Measurements from ENCODE around the gene SERP2. TPM values are rescaled to one million over a fixed set of nuclear protein-coding genes. Genes with fewer than 3 reads are reported as not detected.

Gene SERP2
- total and polyA plus RNA-seq, 2 donors (not counting 3 experiments of a cell fraction or from before 2014, with no cell fraction given) = 0.30 TPM; not detected in 1

DNA sequence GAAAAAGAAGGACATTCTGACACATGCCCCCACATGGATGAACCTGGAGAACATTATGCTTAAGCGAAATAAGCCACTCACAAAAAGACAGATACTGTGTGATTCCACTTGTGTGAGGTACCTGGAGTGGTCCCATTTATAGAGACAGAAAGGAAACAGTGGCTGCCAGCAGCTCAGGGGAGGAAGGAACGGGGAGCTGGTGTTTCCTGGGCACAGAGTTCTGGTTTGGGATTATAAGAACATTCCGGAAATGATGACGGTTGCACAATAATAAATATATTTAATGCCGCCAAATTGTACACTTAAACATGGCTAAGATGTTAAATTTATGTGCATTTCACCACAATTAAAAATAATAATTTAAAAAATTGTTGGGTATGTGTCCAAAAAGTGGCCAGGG, 33.0 kb downstream of the SERP2 start:
- TF ChIP-seq, protein P1, sequence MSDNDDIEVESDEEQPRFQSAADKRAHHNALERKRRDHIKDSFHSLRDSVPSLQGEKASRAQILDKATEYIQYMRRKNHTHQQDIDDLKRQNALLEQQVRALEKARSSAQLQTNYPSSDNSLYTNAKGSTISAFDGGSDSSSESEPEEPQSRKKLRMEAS (IDR thresholded peaks at IDR 0.05; ENCODE audit: insufficient read depth, insufficient read length) = no peak
- TF ChIP-seq GATA2 (IDR thresholded peaks at IDR 0.05; ENCODE audit: insufficient read depth, insufficient read length, low read depth, low read length) = no peak
- no peak for TF ChIP-seq MYC (IDR thresholded peaks at IDR 0.05; ENCODE audit: low read depth, low read length)
- TF ChIP-seq EZH2 (IDR thresholded peaks at IDR 0.05; ENCODE audit: borderline replicate concordance, low read depth, low read length, severe bottlenecking) = no peak
- TF ChIP-seq, protein P2, sequence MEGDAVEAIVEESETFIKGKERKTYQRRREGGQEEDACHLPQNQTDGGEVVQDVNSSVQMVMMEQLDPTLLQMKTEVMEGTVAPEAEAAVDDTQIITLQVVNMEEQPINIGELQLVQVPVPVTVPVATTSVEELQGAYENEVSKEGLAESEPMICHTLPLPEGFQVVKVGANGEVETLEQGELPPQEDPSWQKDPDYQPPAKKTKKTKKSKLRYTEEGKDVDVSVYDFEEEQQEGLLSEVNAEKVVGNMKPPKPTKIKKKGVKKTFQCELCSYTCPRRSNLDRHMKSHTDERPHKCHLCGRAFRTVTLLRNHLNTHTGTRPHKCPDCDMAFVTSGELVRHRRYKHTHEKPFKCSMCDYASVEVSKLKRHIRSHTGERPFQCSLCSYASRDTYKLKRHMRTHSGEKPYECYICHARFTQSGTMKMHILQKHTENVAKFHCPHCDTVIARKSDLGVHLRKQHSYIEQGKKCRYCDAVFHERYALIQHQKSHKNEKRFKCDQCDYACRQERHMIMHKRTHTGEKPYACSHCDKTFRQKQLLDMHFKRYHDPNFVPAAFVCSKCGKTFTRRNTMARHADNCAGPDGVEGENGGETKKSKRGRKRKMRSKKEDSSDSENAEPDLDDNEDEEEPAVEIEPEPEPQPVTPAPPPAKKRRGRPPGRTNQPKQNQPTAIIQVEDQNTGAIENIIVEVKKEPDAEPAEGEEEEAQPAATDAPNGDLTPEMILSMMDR (IDR thresholded peaks at IDR 0.05; ENCODE audit: extremely low read depth in 1 of 2, insufficient read depth in 1 of 2, low read depth in 1 of 2, low read length in 2 of 2) = no peak
- TF ChIP-seq POLR2A (IDR thresholded peaks at IDR 0.05; ENCODE audit: low read depth, low read length) = no peak

More for the DNA sequence above, 33.0 kb downstream of the SERP2 start:
- H3K36me3 ChIP-seq (ENCODE audit: control insufficient read depth in 2 of 2, extremely low read depth in 1 of 2, insufficient read depth in 2 of 2, low read length in 2 of 2) = no peaks in the 10 kb centered on the region
- no peaks in the 10 kb centered on the region for H3K9me3 ChIP-seq (replicated peaks; ENCODE audit: control insufficient read depth, insufficient read depth, low read length)
- no peak overlapping the region for H3K9ac ChIP-seq (replicated peaks; ENCODE audit: extremely low read depth, insufficient read depth, low read length)
- no peaks in the 10 kb centered on the region for H3K79me2 ChIP-seq (ENCODE audit: control insufficient read depth, insufficient read depth, low read length)
- FAIRE-seq (no peak), DNase-seq (ENCODE audit: low read depth, low spot score) (peak; percentile 21)
- H2AFZ ChIP-seq (ENCODE audit: low read depth, low read length) = no peak overlapping the region
- peaks cover 4% of the 10 kb centered on the region for H3K4me1 ChIP-seq (ENCODE audit: control insufficient read depth, extremely low read depth, insufficient read depth, low read length)
- H4K20me1 ChIP-seq (replicated peaks; ENCODE audit: control insufficient read depth, extremely low read depth, insufficient read depth, low read length) = no peaks in the 10 kb centered on the region
- no peak overlapping the region for H3K27ac ChIP-seq (ENCODE audit: insufficient read depth, low read depth, low read length)
- H3K27me3 ChIP-seq (ENCODE audit: control insufficient read depth in 2 of 2, insufficient read depth in 2 of 2, low read length in 2 of 2) = peaks cover 0 to 2% of the 10 kb centered on the region in 2 experiments
- BruUV-seq (replicated peaks) = no TSS peak
- ChIA-PET CTCF (interaction anchor here (0.9 to 1.3 kb wide), 2 partner anchors 30 to 216 kb away, joined by 3 to 4 read pairs; no protein-coding TSS in a partner anchor), POLR2A (no interaction called here)
- H3K9me1 ChIP-seq (replicated peaks; ENCODE audit: control insufficient read depth, extremely low read depth, insufficient read depth, low read length) = no peaks in the 10 kb centered on the region
- H3K4me2 ChIP-seq (ENCODE audit: insufficient read depth, low read length) = no peak overlapping the region
- H3K4me3 ChIP-seq (replicated peaks in 1 of 3; ENCODE audit: insufficient read depth in 1 of 3, low read depth in 1 of 3, low read length in 3 of 3) = no peak overlapping the region
- intact Hi-C loops (cut with micrococcal nuclease) = no loop called here
- dilution Hi-C loops (cut with MboI; ENCODE audit: extremely low pct_ligation_motif_present, low sequenced_read_pairs) = no loop called here

Measured in endothelial cell of umbilical vein (primary cell).